NCI-H1417 treated with DMSO at 0.1 percent for 48 hours (cell line): ENCODE data around the gene CFAP54.

ENCODE experiments used
- DNase-seq: peaks from one replicate; lab custom pipeline; 2025; lab: John Stamatoyannopoulos, UW

Gene CFAP54

GRCh38 chr12:96751626-96752025, 262.2 kb downstream of the CFAP54 start:
- DNase-seq, result no peak

- no peak for DNase-seq
Measured at GRCh38 chr12:96752211-96752610, 262.8 kb downstream of the CFAP54 start.

- no peak for DNase-seq
Measured at GRCh38 chr12:96766232-96766631, 276.9 kb downstream of the CFAP54 start.

GRCh38 chr12:96769400-96769799, 280.0 kb downstream of the CFAP54 start:
- peak; percentile 98 for DNase-seq

GRCh38 chr12:96770219-96771102, 281.1 kb downstream of the CFAP54 start:
- no peak for DNase-seq

GRCh38 chr12:96773031-96773430, 283.7 kb downstream of the CFAP54 start:
- no peak for DNase-seq

GRCh38 chr12:96774496-96775256, 285.3 kb downstream of the CFAP54 start:
- no peak for DNase-seq

GRCh38 chr12:96776908-96777307, 287.5 kb downstream of the CFAP54 start:
- DNase-seq, result no peak

GRCh38 chr12:96780330-96780729, 291.0 kb downstream of the CFAP54 start:
- DNase-seq, result no peak

- DNase-seq, result no peak
Measured at GRCh38 chr12:96786791-96787190, 297.4 kb downstream of the CFAP54 start.

GRCh38 chr12:96803969-96804368, 314.6 kb downstream of the CFAP54 start:
- DNase-seq, result no peak

GRCh38 chr12:96806272-96806671, 316.9 kb downstream of the CFAP54 start:
- no peak for DNase-seq

GRCh38 chr12:96807741-96808140, 318.4 kb downstream of the CFAP54 start:
- DNase-seq, result no peak

GRCh38 chr12:96808587-96808986, 319.2 kb downstream of the CFAP54 start:
- no peak for DNase-seq

GRCh38 chr12:96809522-96809921, 320.1 kb downstream of the CFAP54 start:
- no peak for DNase-seq

- DNase-seq, result no peak
Measured at GRCh38 chr12:96810057-96810456, 320.7 kb downstream of the CFAP54 start.

GRCh38 chr12:96810477-96810876, 321.1 kb downstream of the CFAP54 start:
- no peak for DNase-seq

GRCh38 chr12:96811083-96811482, 321.7 kb downstream of the CFAP54 start:
- no peak for DNase-seq

- no peak for DNase-seq
Measured at GRCh38 chr12:96812153-96812552, 322.8 kb downstream of the CFAP54 start.

- no peak for DNase-seq
Measured at GRCh38 chr12:96814200-96814599, 324.8 kb downstream of the CFAP54 start.

- DNase-seq, result no peak
Measured at GRCh38 chr12:96821592-96821991, 332.2 kb downstream of the CFAP54 start.

- DNase-seq, result no peak
Measured at GRCh38 chr12:96822641-96823040, 333.3 kb downstream of the CFAP54 start.
